Measurements from ENCODE around the gene THEMIS2.

DNA sequence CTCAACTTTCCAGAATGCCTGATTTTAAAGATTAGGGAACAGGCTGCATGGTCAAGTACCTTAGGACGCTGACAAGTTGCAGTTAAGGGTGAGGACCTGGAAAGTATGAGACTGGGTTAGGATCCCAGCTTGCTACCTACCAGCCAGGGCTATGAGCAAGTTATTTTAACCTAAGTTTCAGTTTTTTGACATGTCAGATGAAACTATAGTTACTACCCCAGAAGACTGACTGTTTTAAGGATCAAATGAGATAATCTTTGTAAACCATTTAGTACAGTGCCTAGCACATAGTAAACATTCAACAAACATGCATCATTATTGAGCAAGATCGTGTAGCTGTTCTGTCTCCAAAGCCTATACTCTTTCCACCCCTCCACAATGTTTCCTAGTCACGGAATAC lies 14.4 kb downstream of the THEMIS2 start:
- TF ChIP-seq POLR2A (IDR thresholded peaks at IDR 0.05; ENCODE audit: extremely low read depth, insufficient read length) (no peak), MYC (IDR thresholded peaks at IDR 0.05; ENCODE audit: low read depth, low read length) (no peak)
- TF ChIP-seq, protein P1, sequence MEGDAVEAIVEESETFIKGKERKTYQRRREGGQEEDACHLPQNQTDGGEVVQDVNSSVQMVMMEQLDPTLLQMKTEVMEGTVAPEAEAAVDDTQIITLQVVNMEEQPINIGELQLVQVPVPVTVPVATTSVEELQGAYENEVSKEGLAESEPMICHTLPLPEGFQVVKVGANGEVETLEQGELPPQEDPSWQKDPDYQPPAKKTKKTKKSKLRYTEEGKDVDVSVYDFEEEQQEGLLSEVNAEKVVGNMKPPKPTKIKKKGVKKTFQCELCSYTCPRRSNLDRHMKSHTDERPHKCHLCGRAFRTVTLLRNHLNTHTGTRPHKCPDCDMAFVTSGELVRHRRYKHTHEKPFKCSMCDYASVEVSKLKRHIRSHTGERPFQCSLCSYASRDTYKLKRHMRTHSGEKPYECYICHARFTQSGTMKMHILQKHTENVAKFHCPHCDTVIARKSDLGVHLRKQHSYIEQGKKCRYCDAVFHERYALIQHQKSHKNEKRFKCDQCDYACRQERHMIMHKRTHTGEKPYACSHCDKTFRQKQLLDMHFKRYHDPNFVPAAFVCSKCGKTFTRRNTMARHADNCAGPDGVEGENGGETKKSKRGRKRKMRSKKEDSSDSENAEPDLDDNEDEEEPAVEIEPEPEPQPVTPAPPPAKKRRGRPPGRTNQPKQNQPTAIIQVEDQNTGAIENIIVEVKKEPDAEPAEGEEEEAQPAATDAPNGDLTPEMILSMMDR (IDR thresholded peaks at IDR 0.05; ENCODE audit: low read depth, low read length), result no peak
- TF ChIP-seq, protein P2, sequence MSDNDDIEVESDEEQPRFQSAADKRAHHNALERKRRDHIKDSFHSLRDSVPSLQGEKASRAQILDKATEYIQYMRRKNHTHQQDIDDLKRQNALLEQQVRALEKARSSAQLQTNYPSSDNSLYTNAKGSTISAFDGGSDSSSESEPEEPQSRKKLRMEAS (IDR thresholded peaks at IDR 0.05; ENCODE audit: low read depth, low read length), result no peak

All from NB4 (cell line).